CD14-positive monocyte (primary cell): Measurements from ENCODE around the gene RBP5. TPM values are rescaled to one million over a fixed set of nuclear protein-coding genes. Genes with fewer than 3 reads are reported as not detected.
A peak's percentile ranks its signal among the peaks of the same experiment; 100 is the strongest.
"Not testable (repeated sequence)": the region's sequence is repeated elsewhere in the genome, so short reads cannot be mapped to it uniquely, and the experiment has no call there.

Experiments used
- DNase-seq, 3 donors: peaks; one replicate each; pipeline ENCODE4 v3.0.0-alpha.2; 2011 to 2022
- H2AFZ ChIP-seq: 2 replicates; pipeline ENCODE4 v1.6.0; 2012; ENCODE audit warnings: mild to moderate bottlenecking, low read depth, low read length, inconsistent platforms; ENCODE audit not compliant: insufficient read depth, poor library complexity, severe bottlenecking
- H3K27ac ChIP-seq, 2 donors: 1 replicate in 1 of 2; 2 replicates in 1 of 2; pipeline ENCODE4 v1.5.1; 2012 to 2013; ENCODE audit warnings: low read length in 2 of 2, control low read depth in 1 of 2, inconsistent platforms in 1 of 2, low read depth in 1 of 2, mild to moderate bottlenecking in 1 of 2
- H3K27me3 ChIP-seq, 2 donors: one replicate each; pipeline versions ENCODE4 v1.6.0 to v1.6.1; 2011 to 2013; ENCODE audit warnings: low read length in 2 of 2; ENCODE audit not compliant: control insufficient read depth in 2 of 2, insufficient read depth in 2 of 2
- H3K36me3 ChIP-seq, 2 donors: replicated peaks in 1 of 2; 1 replicate in 1 of 2; 2 replicates in 1 of 2; pipeline versions ENCODE4 v1.5.1 to v1.6.1; 2012 to 2013; ENCODE audit warnings: low read length in 2 of 2, control low read depth in 1 of 2, inconsistent platforms in 1 of 2, mild to moderate bottlenecking in 1 of 2; ENCODE audit not compliant: insufficient read depth in 2 of 2, control insufficient read depth in 1 of 2
- H3K4me1 ChIP-seq, 2 donors: 1 replicate in 1 of 2; 2 replicates in 1 of 2; pipeline versions ENCODE4 v1.5.1 to v1.6.1; 2012 to 2013; ENCODE audit warnings: low read length in 2 of 2, control low read depth in 1 of 2, inconsistent platforms in 1 of 2, mild to moderate bottlenecking in 1 of 2, moderate library complexity in 1 of 2; ENCODE audit not compliant: insufficient read depth in 2 of 2, control insufficient read depth in 1 of 2
- H3K4me2 ChIP-seq: replicated peaks from 2 replicates; pipeline ENCODE3; 2012; ENCODE audit warnings: low read length, moderate library complexity, mild to moderate bottlenecking; ENCODE audit not compliant: poor library complexity, severe bottlenecking; ENCODE audit errors: extremely low read depth
- H3K4me3 ChIP-seq, 3 experiments: fragments of 200-600 bp in 1 of 3; sonication (generic) in 1 of 3; replicated peaks in 1 of 3; 1 replicate in 2 of 3; 2 replicates in 1 of 3; pipeline ENCODE4 v1.5.1; 2011 to 2013; ENCODE audit warnings: low read length in 3 of 3, mild to moderate bottlenecking in 3 of 3, control low read depth in 2 of 3, low read depth in 2 of 3, inconsistent platforms in 1 of 3, moderate library complexity in 1 of 3
- H3K79me2 ChIP-seq: 2 replicates; pipeline ENCODE4 v1.6.0; 2012; ENCODE audit warnings: mild to moderate bottlenecking, control low read depth, inconsistent platforms, low read length, moderate library complexity; ENCODE audit not compliant: insufficient read depth
- H3K9ac ChIP-seq: 2 replicates; pipeline ENCODE4 v1.6.0; 2017; ENCODE audit warnings: low read length, mild to moderate bottlenecking; ENCODE audit not compliant: insufficient read depth, poor library complexity, severe bottlenecking
- H3K9me3 ChIP-seq, 2 donors: replicated peaks in 1 of 2; 1 replicate in 1 of 2; 2 replicates in 1 of 2; pipeline versions ENCODE4 v1.5.1 to v1.6.1; 2012 to 2013; ENCODE audit warnings: low read length in 2 of 2, control low read depth in 1 of 2; ENCODE audit not compliant: control insufficient read depth in 1 of 2, insufficient read depth in 1 of 2
- H4K20me1 ChIP-seq: 2 replicates; pipeline ENCODE4 v1.6.0; 2012; ENCODE audit warnings: mild to moderate bottlenecking, low read length, control low read depth, moderate library complexity; ENCODE audit not compliant: insufficient read depth
- H3K27ac Mint-ChIP-seq, 7 donors: one replicate each; pipeline ENCODE4 v1.8.0; 2020; ENCODE audit warnings: mild to moderate bottlenecking in 7 of 7, mixed read lengths in 7 of 7, moderate library complexity in 6 of 7, inconsistent platforms in 2 of 7
- H3K27me3 Mint-ChIP-seq, 3 donors: one replicate each; pipeline ENCODE4 v1.8.0; 2021 to 2022; ENCODE audit warnings: low read depth in 3 of 3, mild to moderate bottlenecking in 3 of 3, mixed read lengths in 3 of 3, moderate library complexity in 3 of 3, inconsistent platforms in 1 of 3
- H3K36me3 Mint-ChIP-seq, 2 donors: one replicate each; pipeline ENCODE4 v1.8.0; 2020; ENCODE audit warnings: mixed read lengths in 2 of 2, inconsistent platforms in 1 of 2, mild to moderate bottlenecking in 1 of 2
- H3K4me1 Mint-ChIP-seq: one replicate; pipeline ENCODE4 v1.8.0; 2020; ENCODE audit warnings: mild to moderate bottlenecking, mixed read lengths
- H3K4me3 Mint-ChIP-seq, 2 donors: one replicate each; pipeline ENCODE4 v1.8.0; 2020; ENCODE audit warnings: mild to moderate bottlenecking in 2 of 2, mixed read lengths in 2 of 2, moderate library complexity in 1 of 2
- H3K9me3 Mint-ChIP-seq, 7 donors: one replicate each; pipeline ENCODE4 v1.8.0; 2020 to 2022; ENCODE audit warnings: mixed read lengths in 7 of 7, mild to moderate bottlenecking in 6 of 7, moderate library complexity in 6 of 7, inconsistent platforms in 2 of 7
- WGBS: methylation state at CpG from one replicate; pipeline ENCODE4 v1.1.5; 2013; ENCODE audit warnings: missing lambda C conversion rate; ENCODE audit not compliant: insufficient coverage; 5-methylcytosine and 5-hydroxymethylcytosine counted together
- intact Hi-C, 2 donors: fragments of 100-400 bp; cut with micrococcal nuclease; formaldehyde crosslinking; loops; one replicate each; pipeline versions ENCODE4 v1.15.0 to v1.15.1; 2023
- polyA plus RNA-seq, 3 donors: library from polyadenylated mRNA; depleted of rRNA in 1 of 3; unstranded in 2 of 3; stranded (reverse) in 1 of 3; fragments of 300-500 nt in 2 of 3; fragments of >200 nt in 1 of 3; fragmentation: Illumina TruSeq in 2 of 3; gene quantifications; 1 replicate in 2 of 3; 2 replicates in 1 of 3; pipeline ENCODE4 v1.2.3, GENCODE V29; 2012 to 2021
- TF ChIP-seq, protein P1 (sequence below): fragments of 200-600 bp; IDR thresholded peaks from one replicate; pipeline ENCODE4 v1.8.0; 2022; ENCODE audit warnings: antibody characterized with exemption, mild to moderate bottlenecking

The RBP5 gene
- polyA plus RNA-seq, 3 donors: not detected

DNA sequence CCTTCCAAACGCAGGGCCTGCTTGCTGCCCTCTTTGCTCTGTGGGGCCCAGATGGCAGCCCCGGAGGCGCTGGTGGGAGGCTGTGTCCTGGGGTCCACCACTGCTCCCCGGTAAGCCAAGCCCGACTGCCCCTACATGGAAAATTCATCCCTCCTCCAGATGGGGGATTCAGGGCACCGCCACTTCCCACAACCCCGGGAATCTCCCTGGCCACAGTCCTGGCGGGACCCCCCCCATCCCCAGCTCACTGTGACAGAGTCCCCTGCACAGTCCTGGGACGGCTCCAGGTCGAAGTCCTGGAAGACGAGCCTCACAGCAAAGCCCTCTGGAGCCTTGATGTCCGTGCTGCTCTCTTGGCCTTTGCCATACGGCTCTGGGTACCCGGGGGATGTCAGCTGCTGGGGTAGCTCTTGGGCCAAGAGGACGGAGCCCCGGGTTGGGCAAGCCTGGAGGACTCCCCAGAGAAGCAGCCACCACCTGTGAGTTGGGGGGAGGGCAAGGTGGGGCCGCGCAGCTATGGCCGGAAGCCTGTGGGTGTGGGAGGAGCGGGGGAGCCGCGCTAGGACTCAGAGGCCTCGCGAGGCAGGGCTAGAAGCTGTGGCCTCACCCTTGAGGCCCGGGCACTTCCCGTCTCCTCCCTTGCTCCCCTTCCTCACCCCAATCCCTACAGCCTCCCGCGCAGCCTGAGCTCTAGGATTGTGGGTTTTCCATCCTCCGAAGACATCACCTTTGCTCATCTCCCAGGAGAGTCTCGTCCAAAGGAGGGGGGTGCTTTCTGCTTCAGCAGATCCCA, 20.5 kb downstream of the RBP5 start:
- Histone ChIP-seq H3K4me1 (peaks cover 18 to 19% of the 10 kb centered on the region in 2 donors), H2AFZ (peak overlapping the region; percentile 92), H3K4me3 (peak overlapping the region; percentile 60 to 85 (median 79)), H3K27me3 (no peaks in the 10 kb centered on the region), H3K79me2 (peaks cover 29% of the 10 kb centered on the region), H4K20me1 (peaks cover 9% of the 10 kb centered on the region), H3K9ac (peak overlapping the region; percentile 62), H3K36me3 (peaks cover 10 to 30% of the 10 kb centered on the region in 2 donors), H3K9me3 (peaks cover 0 to 5% of the 10 kb centered on the region in 2 donors), H3K4me2 (peak overlapping the region; percentile 90), H3K27ac (peak overlapping the region; percentile 72 to 77)
- Mint-ChIP-seq H3K36me3 (peaks cover 31 to 41% of the 10 kb centered on the region in 2 donors), H3K4me1 (peaks cover 31% of the 10 kb centered on the region), H3K9me3 (peaks cover 0 to 10% (median 6%) of the 10 kb centered on the region in 7 donors), H3K27me3 (peaks cover 0 to 2% (median 0%) of the 10 kb centered on the region in 3 donors), H3K4me3 (peak overlapping the region; percentile 86 to 95), H3K27ac (peak overlapping the region; percentile 76 to 93 (median 91))
- peak; percentile 42 to 57 (median 46) for DNase-seq
- intact Hi-C loops: loop anchor here (2.0 to 5.0 kb wide), 2 partner anchors 186 to 239 kb away; no protein-coding TSS in a partner anchor
- TF ChIP-seq, protein P1, sequence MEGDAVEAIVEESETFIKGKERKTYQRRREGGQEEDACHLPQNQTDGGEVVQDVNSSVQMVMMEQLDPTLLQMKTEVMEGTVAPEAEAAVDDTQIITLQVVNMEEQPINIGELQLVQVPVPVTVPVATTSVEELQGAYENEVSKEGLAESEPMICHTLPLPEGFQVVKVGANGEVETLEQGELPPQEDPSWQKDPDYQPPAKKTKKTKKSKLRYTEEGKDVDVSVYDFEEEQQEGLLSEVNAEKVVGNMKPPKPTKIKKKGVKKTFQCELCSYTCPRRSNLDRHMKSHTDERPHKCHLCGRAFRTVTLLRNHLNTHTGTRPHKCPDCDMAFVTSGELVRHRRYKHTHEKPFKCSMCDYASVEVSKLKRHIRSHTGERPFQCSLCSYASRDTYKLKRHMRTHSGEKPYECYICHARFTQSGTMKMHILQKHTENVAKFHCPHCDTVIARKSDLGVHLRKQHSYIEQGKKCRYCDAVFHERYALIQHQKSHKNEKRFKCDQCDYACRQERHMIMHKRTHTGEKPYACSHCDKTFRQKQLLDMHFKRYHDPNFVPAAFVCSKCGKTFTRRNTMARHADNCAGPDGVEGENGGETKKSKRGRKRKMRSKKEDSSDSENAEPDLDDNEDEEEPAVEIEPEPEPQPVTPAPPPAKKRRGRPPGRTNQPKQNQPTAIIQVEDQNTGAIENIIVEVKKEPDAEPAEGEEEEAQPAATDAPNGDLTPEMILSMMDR: no peak
- 0% methylated on average over 10 of the region's 30 CpGs for WGBS

DNA sequence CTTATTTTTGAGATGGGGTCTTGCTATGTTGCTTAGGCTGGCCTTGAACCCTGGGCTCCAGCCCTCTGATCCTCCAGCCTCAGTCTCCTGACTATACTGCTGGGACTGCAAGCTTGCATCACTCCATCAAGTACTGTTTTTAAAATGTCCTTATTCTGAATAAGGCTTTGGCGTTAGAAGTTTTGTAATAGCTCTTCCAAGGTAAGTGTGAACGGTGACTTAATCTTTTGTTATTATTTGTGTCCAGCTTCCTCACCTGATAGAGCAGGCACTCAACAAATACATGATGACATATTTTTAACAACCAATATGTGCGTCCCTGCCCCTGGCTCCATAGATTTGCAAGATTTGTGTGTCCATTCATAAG, 21.1 kb downstream of the RBP5 start:
- H3K27me3 Mint-ChIP-seq: peaks cover 0 to 2% (median 0%) of the 10 kb centered on the region in 3 donors
- H3K9me3 Mint-ChIP-seq: peaks cover 0 to 10% (median 6%) of the 10 kb centered on the region in 7 donors
- Histone ChIP-seq H3K79me2 (peaks cover 29% of the 10 kb centered on the region), H4K20me1 (peaks cover 11% of the 10 kb centered on the region), H2AFZ (peak overlapping the region; percentile 92), H3K9ac (peak overlapping the region; percentile 62), H3K27me3 (no peaks in the 10 kb centered on the region), H3K9me3 (peaks cover 0 to 5% of the 10 kb centered on the region in 2 donors), H3K27ac (peak overlapping the region; percentile 72 to 77), H3K4me1 (peaks cover 18 to 19% of the 10 kb centered on the region in 2 donors), H3K4me2 (peak overlapping the region; percentile 90), H3K36me3 (peaks cover 10 to 35% of the 10 kb centered on the region in 2 donors), H3K4me3 (peak overlapping the region in 2 of 3 experiments; percentile 79 to 85)
- peak overlapping the region; percentile 86 to 95 for H3K4me3 Mint-ChIP-seq
- peak overlapping the region in 5 of 7 donors; percentile 88 to 93 (median 91) for H3K27ac Mint-ChIP-seq
- no CpG with 5 or more reads among the region's 3 CpGs for WGBS
- TF ChIP-seq, protein P1: no peak
- intact Hi-C loops: loop anchor here (2.0 to 5.0 kb wide), 2 partner anchors 185 to 239 kb away; no protein-coding TSS in a partner anchor
- H3K4me1 Mint-ChIP-seq: peaks cover 33% of the 10 kb centered on the region
- no peak for DNase-seq
- H3K36me3 Mint-ChIP-seq: peaks cover 34 to 45% of the 10 kb centered on the region in 2 donors

DNA sequence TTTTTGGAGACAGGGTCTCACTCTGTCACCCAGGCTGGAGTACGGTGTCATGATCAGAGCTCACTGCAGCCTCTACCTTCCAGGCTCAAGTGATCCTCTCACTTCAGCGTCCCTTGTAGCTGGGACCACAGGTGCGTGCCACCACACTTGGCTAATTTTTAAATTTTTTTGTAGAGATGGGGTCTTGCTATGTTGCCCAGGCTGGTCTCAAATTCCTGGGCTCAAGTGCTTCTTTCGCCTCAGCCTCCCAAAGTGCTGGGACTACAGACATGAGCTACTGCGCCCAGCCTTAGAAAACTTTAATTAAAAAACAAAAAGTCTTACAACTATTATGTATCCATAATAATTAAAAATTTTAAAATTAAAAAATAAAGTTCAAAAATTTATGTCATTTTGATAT, 21.5 kb downstream of the RBP5 start:
- not testable (repeated sequence) for H3K27ac Mint-ChIP-seq, H3K4me2 ChIP-seq, DNase-seq, H3K4me3 Mint-ChIP-seq, H3K27me3 ChIP-seq, H3K27ac ChIP-seq, H3K4me3 ChIP-seq, H3K9ac ChIP-seq, H2AFZ ChIP-seq, H3K27me3 Mint-ChIP-seq, H3K9me3 ChIP-seq
- Histone ChIP-seq H3K4me1 (peaks cover 18 to 19% of the 10 kb centered on the region in 2 donors), H3K79me2 (peaks cover 29% of the 10 kb centered on the region), H3K36me3 (peaks cover 10 to 39% of the 10 kb centered on the region in 2 donors), H4K20me1 (peaks cover 15% of the 10 kb centered on the region)
- intact Hi-C loops: loop anchor here in 1 of 2 donors (5.0 kb wide), 1 partner anchor 185 kb away; no protein-coding TSS in a partner anchor
- H3K36me3 Mint-ChIP-seq: peaks cover 38 to 45% of the 10 kb centered on the region in 2 donors
- H3K4me1 Mint-ChIP-seq: peaks cover 36% of the 10 kb centered on the region
- H3K9me3 Mint-ChIP-seq: peaks cover 0 to 10% (median 6%) of the 10 kb centered on the region in 7 donors
- WGBS: no CpG with 5 or more reads among the region's 5 CpGs
